SKM-1 (cell line): ENCODE measurements around the gene PTPRCAP.

Experiments
- DNase-seq: peaks from one replicate; lab custom pipeline; 2025; ENCODE audit not compliant: unreplicated experiment; lab: John Stamatoyannopoulos, UW

PTPRCAP gene

GRCh38 chr11:67441731-67442351, 4.4 kb upstream of the PTPRCAP start:
- no peak for DNase-seq

GRCh38 chr11:67441098-67441563, 3.6 kb upstream of the PTPRCAP start:
- no peak for DNase-seq

GRCh38 chr11:67440229-67441097, 3.0 kb upstream of the PTPRCAP start:
- no peak for DNase-seq

GRCh38 chr11:67439321-67440228, 2.1 kb upstream of the PTPRCAP start:
- DNase-seq, result no peak

GRCh38 chr11:67438158-67438902, 848 bp upstream of the PTPRCAP start:
- DNase-seq, result no peak

- DNase-seq, result no peak
Observed at GRCh38 chr11:67437809-67438157, 301 bp upstream of the PTPRCAP start.

- DNase-seq, result no peak
Observed at GRCh38 chr11:67436459-67437081, 912 bp downstream of the PTPRCAP start.

- DNase-seq, result no peak
Observed at GRCh38 chr11:67435727-67436458, 1.6 kb downstream of the PTPRCAP start.

GRCh38 chr11:67435031-67435726, 2.3 kb downstream of the PTPRCAP start:
- DNase-seq, result no peak

- no peak for DNase-seq
Observed at GRCh38 chr11:67434395-67434881, 3.0 kb downstream of the PTPRCAP start.

- no peak for DNase-seq
Observed at GRCh38 chr11:67433536-67434394, 3.7 kb downstream of the PTPRCAP start.

- no peak for DNase-seq
Observed at GRCh38 chr11:67432655-67433349, 4.7 kb downstream of the PTPRCAP start.

- DNase-seq, result no peak
Observed at GRCh38 chr11:67431346-67432249, 5.9 kb downstream of the PTPRCAP start.

GRCh38 chr11:67429722-67430121, 7.8 kb downstream of the PTPRCAP start:
- no peak for DNase-seq

GRCh38 chr11:67429038-67429668, 8.3 kb downstream of the PTPRCAP start:
- DNase-seq, result no peak
